Daoy (cell line): ENCODE measurements around the gene TMTC2. TPM values are rescaled to one million over a fixed set of nuclear protein-coding genes. Genes with fewer than 3 reads are reported as not detected.
A peak's percentile ranks its signal among the peaks of the same experiment; 100 is the strongest.

Source experiments
- DNase-seq: peaks from one replicate; pipeline ENCODE4 v3.0.0-alpha.2; 2015; ENCODE audit warnings: low read depth
- total RNA-seq: library from RNA; depleted of rRNA; stranded (reverse); fragments of >200 nt; shearing (Covaris generic); gene quantifications from 2 replicates; pipeline ENCODE4 v1.2.3, GENCODE V29; 2014

Gene TMTC2
- total RNA-seq, 1 experiment from 2014 or later = 1.3 TPM

- no peak for DNase-seq
Measured at GRCh38 chr12:82877963-82878362, 191.3 kb downstream of the TMTC2 start.

GRCh38 chr12:82880442-82880901 lies 193.8 kb downstream of the TMTC2 start:
- no peak for DNase-seq

- DNase-seq = no peak
Measured at GRCh38 chr12:82883394-82884355, 197.0 kb downstream of the TMTC2 start.

DNA sequence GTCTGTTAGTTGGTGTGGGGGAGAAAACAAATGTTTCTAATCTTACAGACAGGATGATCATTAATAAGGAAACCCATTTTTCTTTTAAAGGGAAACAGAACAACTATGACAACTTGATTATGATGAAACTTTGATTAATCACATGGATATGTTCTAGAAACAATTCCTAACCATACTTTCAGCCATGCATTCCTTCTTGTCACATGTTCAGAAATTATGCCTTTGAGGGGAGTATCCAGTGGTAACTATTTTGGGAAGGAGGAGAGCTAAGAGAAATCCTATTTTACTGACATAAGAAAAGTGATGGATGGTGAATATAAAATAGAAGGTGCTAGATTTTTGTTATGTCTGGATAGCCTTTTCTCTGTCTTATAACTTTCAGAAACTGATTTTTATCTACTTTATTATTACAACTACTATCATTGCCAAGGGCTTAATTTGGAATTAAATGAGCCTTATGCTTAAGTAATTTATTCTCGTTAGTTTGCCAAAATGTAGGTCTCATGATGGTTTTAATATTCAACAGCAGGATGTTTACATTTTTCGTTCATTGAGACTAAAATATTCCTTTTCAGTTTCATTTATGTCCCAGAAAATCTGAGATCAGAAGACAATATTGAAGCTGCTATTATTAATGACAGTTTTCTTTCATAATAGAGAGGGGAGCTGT lies 200.1 kb downstream of the TMTC2 start:
- DNase-seq = no peak

DNA sequence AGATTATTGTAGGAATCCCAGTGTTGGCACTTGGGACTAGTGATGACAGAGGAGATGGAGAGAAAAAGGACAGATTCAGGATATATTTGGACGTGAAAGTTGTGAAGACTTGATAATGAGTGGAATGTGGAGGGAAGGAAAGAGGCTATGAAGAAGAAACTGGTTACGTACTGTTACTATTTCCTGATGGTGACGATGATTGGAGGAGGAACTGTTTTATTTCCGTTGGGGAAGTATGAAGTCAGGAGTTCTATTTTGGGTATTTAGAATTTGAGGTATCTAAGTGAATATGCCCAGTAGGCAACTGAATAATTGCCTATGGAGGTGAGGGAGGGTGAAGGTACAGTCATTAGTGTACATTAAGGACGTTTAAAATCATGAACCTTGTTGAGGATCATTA lies 207.2 kb downstream of the TMTC2 start:
- DNase-seq = no peak

DNA sequence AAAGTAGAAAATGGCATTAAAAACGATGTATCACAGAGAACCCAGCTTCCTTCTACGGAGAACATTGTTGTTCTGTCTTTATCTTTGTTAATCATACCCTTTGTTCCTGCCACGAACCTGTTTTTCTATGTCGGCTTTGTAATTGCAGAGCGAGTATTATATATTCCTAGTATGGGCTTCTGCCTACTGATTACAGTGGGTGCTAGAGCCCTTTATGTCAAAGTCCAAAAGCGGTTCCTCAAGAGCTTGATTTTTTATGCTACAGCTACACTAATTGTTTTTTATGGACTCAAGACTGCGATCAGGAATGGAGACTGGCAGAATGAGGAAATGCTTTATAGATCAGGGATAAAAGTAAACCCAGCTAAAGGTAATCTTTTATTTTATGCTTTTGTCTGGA lies 209.6 kb downstream of the TMTC2 start:
- DNase-seq = no peak

GRCh38 chr12:82896979-82897378 lies 210.3 kb downstream of the TMTC2 start:
- DNase-seq = peak; percentile 3

DNA sequence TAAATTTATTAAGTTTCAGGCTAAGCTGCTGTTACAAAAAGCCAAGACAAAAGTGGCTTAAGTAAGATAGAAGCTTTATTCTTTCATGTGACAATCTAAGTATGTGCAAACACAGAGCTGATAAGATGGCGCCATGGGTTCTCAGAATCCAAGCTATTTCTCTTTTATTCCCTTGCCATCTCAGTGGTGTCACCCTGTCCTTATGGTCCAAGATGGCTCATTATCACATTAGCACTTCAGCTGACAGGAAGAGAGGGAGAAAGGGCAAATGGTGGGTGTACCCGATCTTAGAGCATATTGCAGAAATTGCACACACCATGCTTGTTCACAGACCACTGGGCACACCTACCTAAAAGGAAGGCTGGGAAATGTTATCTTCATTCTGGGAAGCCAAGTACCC lies 211.7 kb downstream of the TMTC2 start:
- DNase-seq = no peak

GRCh38 chr12:82904219-82904790 lies 217.6 kb downstream of the TMTC2 start:
- DNase-seq = no peak

- DNase-seq = no peak
Measured at GRCh38 chr12:82910246-82910893, 223.7 kb downstream of the TMTC2 start.

- DNase-seq = no peak
Measured at GRCh38 chr12:82912406-82912805, 225.7 kb downstream of the TMTC2 start.

GRCh38 chr12:82919388-82920054 lies 232.8 kb downstream of the TMTC2 start:
- no peak for DNase-seq

DNA sequence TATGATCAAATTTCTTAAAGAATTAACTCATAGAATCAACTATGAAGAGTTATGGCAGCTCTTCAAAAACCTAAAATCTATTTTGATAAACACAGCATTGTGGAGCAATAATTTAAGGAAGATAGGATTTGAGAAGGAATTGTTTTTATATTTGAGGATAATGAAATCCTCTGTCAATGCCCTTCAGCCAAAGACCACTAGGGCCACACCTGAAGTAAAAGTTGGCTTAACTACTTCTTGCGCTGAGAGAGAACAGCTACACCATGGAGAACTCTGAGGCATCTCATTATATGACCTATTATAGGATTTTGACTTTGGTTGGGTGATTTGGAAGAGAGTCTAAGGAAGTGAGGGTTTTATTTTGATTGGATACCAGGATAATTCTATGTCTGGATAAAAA lies 237.2 kb downstream of the TMTC2 start:
- DNase-seq = no peak

DNA sequence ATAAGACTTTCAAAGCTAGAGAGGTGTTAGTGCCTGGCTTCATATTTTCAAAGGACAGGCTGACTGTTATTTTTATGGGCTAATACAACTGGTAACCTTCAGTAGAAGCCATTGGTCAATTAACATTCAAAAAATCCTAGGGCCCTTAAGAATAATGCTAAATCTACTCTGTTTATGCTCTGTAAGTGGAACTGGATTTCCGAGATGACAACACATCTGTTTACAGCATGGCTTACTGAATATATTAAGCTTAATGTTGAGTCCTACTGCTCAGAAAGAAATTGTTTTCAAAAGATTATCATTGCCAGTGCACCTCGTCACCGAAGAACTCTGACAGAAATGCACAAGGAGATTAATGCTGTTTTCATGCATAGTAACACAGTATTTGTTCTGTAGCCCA lies 239.9 kb downstream of the TMTC2 start:
- DNase-seq = no peak

DNA sequence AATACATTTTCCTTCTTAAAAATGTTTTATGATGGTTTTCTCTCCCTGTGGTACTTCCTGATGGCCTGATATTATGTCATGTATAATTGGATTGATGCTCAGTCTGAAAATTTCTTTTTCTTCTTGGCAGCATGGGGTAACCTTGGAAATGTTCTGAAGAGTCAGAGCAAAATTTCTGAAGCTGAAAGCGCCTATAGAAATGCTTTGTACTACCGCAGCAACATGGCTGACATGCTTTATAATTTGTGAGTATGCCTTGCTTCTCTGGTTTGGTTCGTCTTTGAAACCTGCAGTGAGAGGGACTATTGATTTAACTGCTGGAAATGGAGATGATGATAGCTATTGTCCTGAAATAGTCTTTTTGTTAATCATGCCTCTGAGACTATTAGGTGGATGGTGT lies 243.6 kb downstream of the TMTC2 start:
- no peak for DNase-seq

DNA sequence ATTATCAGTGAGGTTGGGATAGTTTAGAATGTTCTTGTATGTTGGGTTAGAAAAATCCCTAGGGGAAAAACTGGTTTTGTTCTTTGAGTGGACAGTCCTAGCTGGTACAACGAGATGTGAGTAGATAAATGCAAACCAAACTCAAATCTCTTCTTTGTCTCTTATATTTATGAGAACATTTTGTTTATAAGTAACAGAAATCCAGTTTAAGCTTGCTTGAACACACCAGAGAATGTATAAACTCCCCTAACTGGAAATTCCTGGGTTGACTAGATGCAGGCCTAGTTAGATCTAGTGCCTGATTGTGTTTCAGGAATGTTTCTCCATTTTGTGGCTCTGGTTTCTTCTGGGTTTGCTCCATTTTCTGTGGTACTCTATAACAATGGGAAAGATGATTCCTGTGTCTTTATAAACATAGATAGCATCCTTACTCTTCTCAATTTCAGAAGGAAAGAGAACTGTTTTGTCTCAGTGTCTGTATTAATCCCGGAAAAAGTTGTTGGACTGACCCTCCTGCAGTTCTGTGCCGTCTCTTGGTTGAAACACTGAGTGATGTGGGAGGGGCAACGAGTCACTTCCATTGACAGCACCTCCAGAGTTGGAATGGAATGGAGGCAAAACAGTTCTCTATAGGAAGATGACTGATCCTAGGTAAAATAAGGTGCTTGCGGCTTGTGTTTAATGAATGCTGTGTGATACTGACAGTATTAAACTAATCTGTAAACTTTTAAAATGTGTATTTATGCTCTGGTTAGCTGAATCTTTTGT lies 244.8 kb downstream of the TMTC2 start:
- no peak for DNase-seq

- DNase-seq = no peak
Measured at GRCh38 chr12:82937151-82937550, 250.4 kb downstream of the TMTC2 start.

DNA sequence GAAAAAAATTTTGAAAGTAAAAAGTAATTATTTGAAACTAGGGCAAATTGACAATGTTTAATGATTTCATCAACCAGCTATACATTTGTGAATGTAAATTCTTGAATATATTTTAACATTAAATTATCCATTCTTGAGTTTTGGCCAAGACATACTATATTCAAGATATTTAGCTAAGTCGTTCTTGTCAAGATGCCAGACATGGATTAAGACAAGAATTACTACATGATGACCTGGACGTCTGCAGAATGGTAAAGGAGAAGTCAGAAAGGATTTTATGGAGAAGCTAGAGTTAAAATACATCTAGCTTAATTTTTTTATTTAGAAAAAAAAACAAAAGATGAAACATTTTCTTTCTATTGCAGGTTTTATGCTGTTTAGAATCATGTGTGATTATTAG lies 255.8 kb downstream of the TMTC2 start:
- DNase-seq = no peak

DNA sequence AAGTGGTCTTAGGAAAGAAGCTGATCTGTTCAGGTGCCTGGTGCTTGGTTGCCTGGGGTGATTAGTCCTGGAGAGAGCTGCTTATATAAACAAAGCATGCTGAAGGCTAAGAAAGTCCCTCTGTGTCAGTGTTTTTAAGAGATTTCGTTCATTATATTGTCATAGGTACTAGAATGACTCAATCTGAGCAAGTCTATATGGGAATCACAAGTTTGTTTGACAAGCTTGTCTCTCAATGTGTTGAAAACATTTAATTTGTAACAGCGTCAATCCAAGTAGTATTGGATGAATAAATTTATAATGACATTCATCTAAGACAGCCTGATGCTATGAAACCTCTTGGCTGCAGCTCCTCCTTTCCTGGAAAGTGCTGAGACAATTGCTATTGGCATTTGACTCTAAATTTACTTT lies 256.3 kb downstream of the TMTC2 start:
- no peak for DNase-seq

DNA sequence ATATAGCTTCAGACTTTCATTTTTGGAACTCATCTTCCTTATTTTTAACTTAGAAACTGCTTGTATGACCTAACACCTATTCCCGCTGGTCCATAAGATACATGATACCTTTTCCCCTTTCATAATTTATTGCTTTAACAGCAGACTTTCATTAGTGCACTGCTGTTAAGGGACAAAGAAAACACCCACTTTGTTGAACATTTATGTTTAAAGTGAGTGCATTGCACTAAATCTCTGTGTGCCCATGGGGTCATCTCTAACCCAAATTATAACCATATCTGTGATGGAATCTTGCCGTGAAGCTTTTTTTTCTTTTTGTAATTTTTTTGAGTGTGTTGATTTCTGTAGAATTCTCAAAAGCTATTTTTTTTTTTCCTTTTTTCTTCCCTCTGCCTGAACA lies 261.8 kb downstream of the TMTC2 start:
- no peak for DNase-seq

GRCh38 chr12:82950356-82950755 lies 263.6 kb downstream of the TMTC2 start:
- no peak for DNase-seq
